OCI-LY1 (cell line): Measurements from ENCODE around the gene CNPY4.

ENCODE experiments used
- H2AFZ ChIP-seq: fragments of 200-600 bp; sonication (generic), shearing (Covaris generic); 2 replicates; pipeline ENCODE4 v1.6.0; 2014; ENCODE audit warnings: antibody characterized with exemption, mild to moderate bottlenecking, low read length
- H3F3A ChIP-seq: fragments of 200-600 bp; sonication (generic), shearing (Covaris generic); 2 replicates; pipeline ENCODE4 v1.6.0; 2014; ENCODE audit warnings: mild to moderate bottlenecking, antibody characterized with exemption, low read length, moderate library complexity; ENCODE audit not compliant: insufficient read depth
- H3K27ac ChIP-seq: fragments of 200-600 bp; sonication (generic); 2 replicates; pipeline ENCODE4 v1.5.1; 2014; ENCODE audit warnings: low read length, mixed run types, mild to moderate bottlenecking, low read depth; ENCODE audit not compliant: poor library complexity, severe bottlenecking
- H3K27me3 ChIP-seq: fragments of 200-600 bp; sonication (generic); 2 replicates; pipeline ENCODE4 v1.6.0; 2014; ENCODE audit warnings: antibody characterized with exemption, mild to moderate bottlenecking, low read length, moderate library complexity; ENCODE audit not compliant: insufficient read depth
- H3K36me3 ChIP-seq: fragments of 200-600 bp; sonication (generic); 2 replicates; pipeline ENCODE4 v1.6.1; 2014; ENCODE audit warnings: mild to moderate bottlenecking, antibody characterized with exemption, low read length, moderate library complexity, mixed read lengths; ENCODE audit not compliant: insufficient read depth
- H3K4me1 ChIP-seq: fragments of 200-600 bp; sonication (generic); 2 replicates; pipeline ENCODE4 v1.5.1; 2014; ENCODE audit warnings: mild to moderate bottlenecking, low read length, moderate library complexity; ENCODE audit not compliant: insufficient read depth, severe bottlenecking
- H3K4me2 ChIP-seq: fragments of 200-600 bp; sonication (generic), shearing (Covaris generic); 2 replicates; pipeline ENCODE4 v1.6.1; 2014; ENCODE audit warnings: low read length
- H3K4me3 ChIP-seq: fragments of 200-600 bp; sonication (generic); 2 replicates; pipeline ENCODE4 v1.5.1; 2014; ENCODE audit warnings: low read length, low read depth, mild to moderate bottlenecking, mixed read lengths; ENCODE audit not compliant: poor library complexity, severe bottlenecking
- H3K79me2 ChIP-seq: fragments of 200-600 bp; shearing (Covaris generic); 2 replicates; pipeline ENCODE4 v1.6.1; 2016; ENCODE audit warnings: mixed run types, low read length, mixed read lengths; ENCODE audit not compliant: insufficient read depth
- H3K9ac ChIP-seq: fragments of 200-600 bp; sonication (generic), shearing (Covaris generic); 2 replicates; pipeline ENCODE4 v1.6.1; 2014; ENCODE audit warnings: mild to moderate bottlenecking, low read length, mixed read lengths
- H3K9me2 ChIP-seq: fragments of 200-600 bp; sonication (generic), shearing (Covaris generic); 2 replicates; pipeline ENCODE4 v1.6.1; 2014; ENCODE audit warnings: low read depth, mild to moderate bottlenecking, low read length, mixed read lengths
- H3K9me3 ChIP-seq: fragments of 200-600 bp; shearing (Covaris generic); 2 replicates; pipeline ENCODE4 v1.6.1; 2014; ENCODE audit warnings: low read length, mixed read lengths
- H4K20me1 ChIP-seq: fragments of 200-600 bp; sonication (generic), shearing (Covaris generic); 2 replicates; pipeline ENCODE4 v1.6.0; 2016; ENCODE audit warnings: mild to moderate bottlenecking, low read length; ENCODE audit not compliant: insufficient read depth
- CTCF ChIP-seq: fragments of 200-600 bp; sonication (generic), shearing (Covaris generic); IDR thresholded peaks from 2 replicates; pipeline ENCODE4 v1.5.1; 2017; ENCODE audit warnings: mild to moderate bottlenecking, antibody characterized with exemption, low read length, moderate library complexity, mixed read lengths
- EZH2 ChIP-seq: fragments of 200-600 bp; sonication (generic), shearing (Covaris generic); IDR thresholded peaks from 2 replicates; pipeline ENCODE4 v1.8.0; 2017; ENCODE audit warnings: borderline replicate concordance, mixed run types, mild to moderate bottlenecking, antibody characterized with exemption, low read length, moderate library complexity, mixed read lengths

Gene CNPY4

GRCh38 chr7:100107125-100107737 lies 12.2 kb upstream of the CNPY4 start:
- H4K20me1 ChIP-seq: no peaks in the 10 kb centered on the region
- no peaks in the 10 kb centered on the region for H3K9me2 ChIP-seq
- no peak overlapping the region for H3K4me3 ChIP-seq
- H3K9ac ChIP-seq: no peak overlapping the region
- H3K9me3 ChIP-seq: no peaks in the 10 kb centered on the region
- no peak overlapping the region for H2AFZ ChIP-seq
- H3K27me3 ChIP-seq: no peaks in the 10 kb centered on the region
- no peak for TF ChIP-seq EZH2
- no peak for TF ChIP-seq CTCF
- H3K27ac ChIP-seq: no peak overlapping the region
- no peaks in the 10 kb centered on the region for H3K79me2 ChIP-seq
- no peak overlapping the region for H3K4me2 ChIP-seq
- H3K4me1 ChIP-seq: peaks cover 16% of the 10 kb centered on the region
- H3F3A ChIP-seq: no peaks in the 10 kb centered on the region
- H3K36me3 ChIP-seq: peaks cover 69% of the 10 kb centered on the region

GRCh38 chr7:100107890-100108289 lies 11.5 kb upstream of the CNPY4 start:
- Histone ChIP-seq H3F3A (no peaks in the 10 kb centered on the region), H3K36me3 (peaks cover 75% of the 10 kb centered on the region), H3K27ac (peak overlapping the region; percentile 1), H3K4me3 (no peak overlapping the region), H3K4me2 (no peak overlapping the region), H3K9me3 (no peaks in the 10 kb centered on the region), H3K4me1 (peaks cover 9% of the 10 kb centered on the region), H2AFZ (no peak overlapping the region), H3K9me2 (no peaks in the 10 kb centered on the region), H3K79me2 (no peaks in the 10 kb centered on the region), H4K20me1 (no peaks in the 10 kb centered on the region), H3K9ac (no peak overlapping the region), H3K27me3 (no peaks in the 10 kb centered on the region)
- TF ChIP-seq CTCF (no peak), EZH2 (no peak)

- Histone ChIP-seq H3K36me3 (peaks cover 89% of the 10 kb centered on the region), H3K9me2 (no peaks in the 10 kb centered on the region), H4K20me1 (no peaks in the 10 kb centered on the region), H3K9me3 (no peaks in the 10 kb centered on the region), H3F3A (no peaks in the 10 kb centered on the region), H3K9ac (no peak overlapping the region), H3K27me3 (no peaks in the 10 kb centered on the region), H3K4me3 (no peak overlapping the region), H3K4me2 (no peak overlapping the region), H2AFZ (no peak overlapping the region), H3K27ac (no peak overlapping the region), H3K79me2 (no peaks in the 10 kb centered on the region), H3K4me1 (peaks cover 7% of the 10 kb centered on the region)
- TF ChIP-seq EZH2: no peak
- TF ChIP-seq CTCF: peak; percentile 27; the same call in 1 of the 2 replicates
Measured at GRCh38 chr7:100109521-100110163, 9.8 kb upstream of the CNPY4 start.
